Glutamatergic neuron (in vitro differentiated cells): ENCODE results near the gene AHSG. TPM values are rescaled to one million over a fixed set of nuclear protein-coding genes. Genes with fewer than 3 reads are reported as not detected.

ENCODE experiments used
- DNase-seq: peaks from one replicate; pipeline ENCODE4 v3.0.0; 2022
- H3K27ac Mint-ChIP-seq: one replicate; pipeline ENCODE4 v1.8.0; 2020; ENCODE audit warnings: mild to moderate bottlenecking, mixed read lengths, inconsistent platforms; ENCODE audit not compliant: unreplicated experiment
- H3K27me3 Mint-ChIP-seq: one replicate; pipeline ENCODE4 v1.8.0; 2020; ENCODE audit warnings: mild to moderate bottlenecking, moderate library complexity, mixed read lengths, inconsistent platforms; ENCODE audit not compliant: unreplicated experiment
- H3K36me3 Mint-ChIP-seq: one replicate; pipeline ENCODE4 v1.8.0; 2020; ENCODE audit warnings: mild to moderate bottlenecking, mixed read lengths, inconsistent platforms; ENCODE audit not compliant: unreplicated experiment
- H3K4me1 Mint-ChIP-seq: one replicate; pipeline ENCODE4 v1.8.0; 2020; ENCODE audit warnings: mild to moderate bottlenecking, low read depth, mixed read lengths, inconsistent platforms; ENCODE audit not compliant: unreplicated experiment
- H3K4me3 Mint-ChIP-seq: one replicate; pipeline ENCODE4 v1.8.0; 2020; ENCODE audit warnings: mild to moderate bottlenecking, mixed read lengths, inconsistent platforms; ENCODE audit not compliant: unreplicated experiment
- H3K9me3 Mint-ChIP-seq: one replicate; pipeline ENCODE4 v1.8.0; 2020; ENCODE audit warnings: mild to moderate bottlenecking, moderate library complexity, mixed read lengths, inconsistent platforms; ENCODE audit not compliant: unreplicated experiment
- CTCF ChIP-seq: fragments of 200-600 bp; sonication (generic); IDR thresholded peaks from one replicate; pipeline ENCODE4 v1.5.0; 2021; ENCODE audit not compliant: partially characterized antibody, unreplicated experiment
- total RNA-seq: library from RNA; stranded (reverse); fragmentation: NEBNext Ultra II Directional; extraction: Animal tissue kit (Norgen Biotek cat#: 25700); gene quantifications from one replicate; pipeline ENCODE4 v1.2.1, GENCODE V29; 2021; ENCODE audit not compliant: unreplicated experiment

The AHSG gene
- total RNA-seq, 1 donor from 2014 or later = not detected

DNA sequence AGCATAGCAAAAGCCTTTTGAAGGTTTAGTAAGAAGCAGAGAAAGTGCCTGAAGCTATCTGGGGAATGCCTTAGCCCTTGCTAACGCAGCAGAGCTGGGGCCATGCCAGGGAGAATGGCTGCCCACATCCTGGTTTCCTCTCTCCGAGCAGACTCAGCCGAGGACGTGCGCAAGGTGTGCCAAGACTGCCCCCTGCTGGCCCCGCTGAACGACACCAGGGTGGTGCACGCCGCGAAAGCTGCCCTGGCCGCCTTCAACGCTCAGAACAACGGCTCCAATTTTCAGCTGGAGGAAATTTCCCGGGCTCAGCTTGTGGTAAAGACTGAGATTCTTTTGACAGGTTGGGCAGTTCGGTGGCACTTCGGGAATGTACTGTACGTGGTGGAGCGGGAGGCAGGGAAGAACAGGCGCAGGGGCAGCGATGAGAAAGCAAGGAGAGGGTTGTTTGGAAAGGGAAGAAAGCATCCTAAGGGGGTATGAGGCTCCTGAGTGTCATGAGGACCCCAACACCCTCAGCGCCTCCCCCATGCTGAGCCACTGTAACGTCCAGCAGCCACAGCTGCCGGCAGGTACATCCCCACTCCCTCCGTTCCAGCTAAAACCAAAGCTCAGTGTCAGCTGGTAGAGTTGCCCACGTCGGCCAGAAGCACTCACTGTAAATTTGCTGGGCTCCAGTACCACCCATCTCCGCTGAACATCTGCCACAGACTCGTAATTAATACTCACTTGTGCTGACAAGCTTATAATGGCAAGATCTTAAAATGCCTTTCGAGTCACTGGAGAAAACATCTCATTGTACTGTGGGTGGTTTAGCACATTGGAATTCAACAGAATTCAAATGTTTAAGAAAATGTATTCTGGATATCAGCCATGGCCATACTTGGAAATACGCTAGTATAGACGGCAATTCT is 4.4 kb downstream of the AHSG start:
- Mint-ChIP-seq H3K4me3 (peak overlapping the region; percentile 73), H3K4me1 (peaks cover 1% of the 10 kb centered on the region), H3K27me3 (peaks cover 2% of the 10 kb centered on the region), H3K9me3 (peaks cover 5% of the 10 kb centered on the region), H3K27ac (peak overlapping the region; percentile 38), H3K36me3 (no peaks in the 10 kb centered on the region)
- peak; percentile 87 for TF ChIP-seq CTCF
- DNase-seq = peak; percentile 86

DNA sequence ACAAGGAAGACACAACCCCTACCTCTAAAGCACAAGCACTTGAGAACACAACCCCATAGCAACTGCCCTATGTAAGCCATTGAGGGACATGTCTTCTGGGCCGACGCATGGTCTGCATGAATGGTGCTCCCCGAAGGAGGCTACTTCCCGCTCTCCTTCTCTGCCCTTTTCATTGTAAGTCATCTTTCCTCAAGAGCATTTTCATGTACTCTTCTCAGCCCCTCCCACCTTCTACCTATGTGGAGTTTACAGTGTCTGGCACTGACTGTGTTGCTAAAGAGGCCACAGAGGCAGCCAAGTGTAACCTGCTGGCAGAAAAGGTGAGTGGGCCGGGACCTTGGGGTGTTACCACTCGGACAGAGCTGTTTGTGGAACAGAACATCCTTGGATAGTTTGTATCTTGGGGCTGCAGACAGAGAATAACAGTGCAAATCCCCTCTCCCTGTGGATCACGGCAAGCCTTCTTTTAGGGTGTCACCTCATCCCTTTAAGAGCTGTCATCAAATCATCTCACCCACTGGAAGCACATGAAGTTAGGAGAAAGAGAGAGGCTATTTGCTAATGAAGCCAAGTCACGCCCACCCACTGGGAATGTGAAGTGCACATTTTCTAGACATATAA is 5.6 kb downstream of the AHSG start:
- no peak overlapping the region for H3K4me3 Mint-ChIP-seq
- no peak for TF ChIP-seq CTCF
- H3K9me3 Mint-ChIP-seq = peaks cover 5% of the 10 kb centered on the region

DNA sequence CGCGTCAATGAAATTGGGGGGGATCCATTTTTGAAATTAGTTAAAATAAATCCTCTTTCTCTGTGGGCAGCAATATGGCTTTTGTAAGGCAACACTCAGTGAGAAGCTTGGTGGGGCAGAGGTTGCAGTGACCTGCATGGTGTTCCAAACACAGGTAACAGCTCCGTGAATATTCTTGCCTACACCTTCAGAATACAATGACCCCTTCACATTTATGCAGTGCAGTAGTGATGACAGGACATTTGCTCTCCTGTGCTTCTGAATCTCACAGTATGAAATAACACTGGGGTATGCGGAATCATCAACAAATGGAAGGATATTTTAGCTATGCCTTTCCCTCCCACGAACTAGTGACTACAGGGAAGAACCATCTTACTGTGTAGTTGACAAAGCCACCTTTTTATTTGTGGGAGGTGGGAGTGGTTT is 6.9 kb downstream of the AHSG start:
- no peak for DNase-seq
- TF ChIP-seq CTCF = no peak
- Mint-ChIP-seq H3K36me3 (no peaks in the 10 kb centered on the region), H3K4me3 (no peak overlapping the region), H3K9me3 (peaks cover 5% of the 10 kb centered on the region), H3K27ac (no peak overlapping the region), H3K4me1 (peaks cover 1% of the 10 kb centered on the region), H3K27me3 (peaks cover 2% of the 10 kb centered on the region)

More for the DNA sequence above, 5.6 kb downstream of the AHSG start:
- H3K4me1 Mint-ChIP-seq = peaks cover 1% of the 10 kb centered on the region
- no peaks in the 10 kb centered on the region for H3K36me3 Mint-ChIP-seq
- DNase-seq = no peak
- no peak overlapping the region for H3K27ac Mint-ChIP-seq
- peaks cover 2% of the 10 kb centered on the region for H3K27me3 Mint-ChIP-seq

- peaks cover 2% of the 10 kb centered on the region for H3K27me3 Mint-ChIP-seq
- H3K4me1 Mint-ChIP-seq = peaks cover 1% of the 10 kb centered on the region
- H3K4me3 Mint-ChIP-seq = no peak overlapping the region
- no peak for DNase-seq
- TF ChIP-seq CTCF = no peak
- no peaks in the 10 kb centered on the region for H3K36me3 Mint-ChIP-seq
- no peak overlapping the region for H3K27ac Mint-ChIP-seq
- peaks cover 5% of the 10 kb centered on the region for H3K9me3 Mint-ChIP-seq
Observed at GRCh38 chr3:186620213-186621092, 7.6 kb downstream of the AHSG start.
